Measurements from ENCODE around the gene ADARB1.

The ADARB1 gene

DNA sequence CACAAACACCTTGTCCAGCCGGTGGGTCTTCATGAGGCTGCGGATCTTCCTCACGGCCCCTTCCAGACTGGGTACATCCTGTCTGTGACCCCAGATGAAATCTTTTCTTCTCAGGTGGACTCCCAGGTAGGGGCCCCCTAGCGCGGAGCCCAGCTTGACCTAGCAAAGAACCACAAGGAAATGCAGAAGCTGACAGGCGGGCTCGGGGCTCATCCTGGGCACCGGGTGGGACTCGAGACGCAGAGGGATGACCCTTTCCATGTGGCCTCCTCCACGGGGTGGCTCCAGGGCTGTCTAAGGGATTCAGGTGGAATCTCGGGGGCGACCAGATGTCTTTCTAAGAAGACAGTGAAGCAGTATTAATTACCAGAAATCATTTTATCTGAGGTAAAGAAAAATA, 195.5 kb downstream of the ADARB1 start:
- H3K36me3 ChIP-seq (ENCODE audit: control insufficient read depth in 2 of 2, insufficient read depth in 1 of 2, low read length in 2 of 2): peaks cover 19 to 86% of the 10 kb centered on the region in 2 experiments
- H3K4me3 ChIP-seq (ENCODE audit: low read depth, low read length): no peak overlapping the region
- ChIA-PET CTCF (interaction anchor here (0.6 kb wide), 1 partner anchor 130 kb away, joined by 4 read pairs; no protein-coding TSS in a partner anchor), POLR2A (no interaction called here)
- H3K9me3 ChIP-seq (ENCODE audit: control insufficient read depth, insufficient read depth, low read depth, low read length): no peaks in the 10 kb centered on the region
- TF ChIP-seq KLF7 (tag by site-specific recombination; IDR thresholded peaks at IDR 0.05; ENCODE audit: borderline replicate concordance) (no peak), KLF9 (tag by site-specific recombination; IDR thresholded peaks at IDR 0.05; ENCODE audit: low read depth) (no peak), ZNF155 (tag by site-specific recombination; IDR thresholded peaks at IDR 0.05) (no peak)
- TF ChIP-seq, protein P1, sequence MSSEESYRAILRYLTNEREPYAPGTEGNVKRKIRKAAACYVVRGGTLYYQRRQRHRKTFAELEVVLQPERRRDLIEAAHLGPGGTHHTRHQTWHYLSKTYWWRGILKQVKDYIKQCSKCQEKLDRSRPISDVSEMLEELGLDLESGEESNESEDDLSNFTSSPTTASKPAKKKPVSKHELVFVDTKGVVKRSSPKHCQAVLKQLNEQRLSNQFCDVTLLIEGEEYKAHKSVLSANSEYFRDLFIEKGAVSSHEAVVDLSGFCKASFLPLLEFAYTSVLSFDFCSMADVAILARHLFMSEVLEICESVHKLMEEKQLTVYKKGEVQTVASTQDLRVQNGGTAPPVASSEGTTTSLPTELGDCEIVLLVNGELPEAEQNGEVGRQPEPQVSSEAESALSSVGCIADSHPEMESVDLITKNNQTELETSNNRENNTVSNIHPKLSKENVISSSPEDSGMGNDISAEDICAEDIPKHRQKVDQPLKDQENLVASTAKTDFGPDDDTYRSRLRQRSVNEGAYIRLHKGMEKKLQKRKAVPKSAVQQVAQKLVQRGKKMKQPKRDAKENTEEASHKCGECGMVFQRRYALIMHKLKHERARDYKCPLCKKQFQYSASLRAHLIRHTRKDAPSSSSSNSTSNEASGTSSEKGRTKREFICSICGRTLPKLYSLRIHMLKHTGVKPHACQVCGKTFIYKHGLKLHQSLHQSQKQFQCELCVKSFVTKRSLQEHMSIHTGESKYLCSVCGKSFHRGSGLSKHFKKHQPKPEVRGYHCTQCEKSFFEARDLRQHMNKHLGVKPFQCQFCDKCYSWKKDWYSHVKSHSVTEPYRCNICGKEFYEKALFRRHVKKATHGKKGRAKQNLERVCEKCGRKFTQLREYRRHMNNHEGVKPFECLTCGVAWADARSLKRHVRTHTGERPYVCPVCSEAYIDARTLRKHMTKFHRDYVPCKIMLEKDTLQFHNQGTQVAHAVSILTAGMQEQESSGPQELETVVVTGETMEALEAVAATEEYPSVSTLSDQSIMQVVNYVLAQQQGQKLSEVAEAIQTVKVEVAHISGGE (tag by site-specific recombination; conservative IDR thresholded peaks at IDR 0.05; ENCODE audit: low read depth): no peak
- H3K27ac ChIP-seq (ENCODE audit: extremely low read depth, low read depth, low read length): no peak overlapping the region
- H3K4me1 ChIP-seq (ENCODE audit: control insufficient read depth, insufficient read depth, low read length): no peaks in the 10 kb centered on the region

DNA sequence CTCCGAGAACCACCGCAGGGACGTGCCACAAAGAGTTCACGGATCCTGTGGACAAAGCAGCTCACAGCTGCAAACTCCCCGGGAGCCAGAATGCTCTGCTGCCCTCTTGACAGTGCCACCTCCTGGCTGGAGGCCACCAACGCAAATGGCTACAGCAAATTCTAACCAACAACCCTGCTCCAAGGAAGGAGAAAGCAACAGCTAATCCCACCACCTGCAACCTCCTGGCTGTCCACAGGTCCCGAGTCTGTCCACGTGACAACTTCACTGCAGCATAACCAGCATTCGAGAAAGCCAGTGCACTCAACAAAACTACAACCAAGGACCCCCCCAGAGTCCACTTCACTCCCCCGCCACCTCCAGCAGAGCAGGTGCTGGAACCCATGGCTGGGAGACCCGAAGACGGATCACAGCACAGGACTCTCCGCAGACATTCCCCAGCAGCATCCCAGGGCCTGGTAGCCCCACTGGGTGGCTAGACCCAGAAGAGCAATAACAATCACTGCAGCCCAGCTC, 196.0 kb downstream of the ADARB1 start:
- Histone ChIP-seq H3K4me1 (ENCODE audit: control insufficient read depth, insufficient read depth, low read length) (no peaks in the 10 kb centered on the region), H3K27ac (ENCODE audit: extremely low read depth, low read depth, low read length) (no peak overlapping the region), H3K36me3 (ENCODE audit: control insufficient read depth in 2 of 2, insufficient read depth in 1 of 2, low read length in 2 of 2) (peaks cover 23 to 86% of the 10 kb centered on the region in 2 experiments), H3K4me3 (ENCODE audit: low read depth, low read length) (no peak overlapping the region), H3K9me3 (ENCODE audit: control insufficient read depth, insufficient read depth, low read depth, low read length) (no peaks in the 10 kb centered on the region)
- no peak for TF ChIP-seq RBAK (tag by site-specific recombination; IDR thresholded peaks at IDR 0.05)
- TF ChIP-seq, protein P2, sequence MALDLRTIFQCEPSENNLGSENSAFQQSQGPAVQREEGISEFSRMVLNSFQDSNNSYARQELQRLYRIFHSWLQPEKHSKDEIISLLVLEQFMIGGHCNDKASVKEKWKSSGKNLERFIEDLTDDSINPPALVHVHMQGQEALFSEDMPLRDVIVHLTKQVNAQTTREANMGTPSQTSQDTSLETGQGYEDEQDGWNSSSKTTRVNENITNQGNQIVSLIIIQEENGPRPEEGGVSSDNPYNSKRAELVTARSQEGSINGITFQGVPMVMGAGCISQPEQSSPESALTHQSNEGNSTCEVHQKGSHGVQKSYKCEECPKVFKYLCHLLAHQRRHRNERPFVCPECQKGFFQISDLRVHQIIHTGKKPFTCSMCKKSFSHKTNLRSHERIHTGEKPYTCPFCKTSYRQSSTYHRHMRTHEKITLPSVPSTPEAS (tag by site-specific recombination; IDR thresholded peaks at IDR 0.05): no peak
- no peak for TF ChIP-seq ZFHX2 (tag by site-specific recombination; conservative IDR thresholded peaks at IDR 0.05)
- TF ChIP-seq ZNF112 (tag by site-specific recombination; IDR thresholded peaks at IDR 0.05): no peak
- ChIA-PET POLR2A (interaction anchor here (0.9 kb wide), 1 partner anchor 12 kb away, joined by 3 read pairs; no protein-coding TSS in a partner anchor), CTCF (interaction anchor here (1.2 to 2.3 kb wide), 3 partner anchors 29 to 132 kb away, joined by 3 to 11 read pairs (median 11); no protein-coding TSS in a partner anchor)
